ENCODE data around the gene NDUFA13.
A peak's percentile ranks its signal among the peaks of the same experiment; 100 is the strongest.

Gene NDUFA13

GRCh38 chr19:19489804-19490204 is 26.2 kb upstream of the NDUFA13 start:
- DNase-seq (ENCODE audit: low read depth): no peak

DNA sequence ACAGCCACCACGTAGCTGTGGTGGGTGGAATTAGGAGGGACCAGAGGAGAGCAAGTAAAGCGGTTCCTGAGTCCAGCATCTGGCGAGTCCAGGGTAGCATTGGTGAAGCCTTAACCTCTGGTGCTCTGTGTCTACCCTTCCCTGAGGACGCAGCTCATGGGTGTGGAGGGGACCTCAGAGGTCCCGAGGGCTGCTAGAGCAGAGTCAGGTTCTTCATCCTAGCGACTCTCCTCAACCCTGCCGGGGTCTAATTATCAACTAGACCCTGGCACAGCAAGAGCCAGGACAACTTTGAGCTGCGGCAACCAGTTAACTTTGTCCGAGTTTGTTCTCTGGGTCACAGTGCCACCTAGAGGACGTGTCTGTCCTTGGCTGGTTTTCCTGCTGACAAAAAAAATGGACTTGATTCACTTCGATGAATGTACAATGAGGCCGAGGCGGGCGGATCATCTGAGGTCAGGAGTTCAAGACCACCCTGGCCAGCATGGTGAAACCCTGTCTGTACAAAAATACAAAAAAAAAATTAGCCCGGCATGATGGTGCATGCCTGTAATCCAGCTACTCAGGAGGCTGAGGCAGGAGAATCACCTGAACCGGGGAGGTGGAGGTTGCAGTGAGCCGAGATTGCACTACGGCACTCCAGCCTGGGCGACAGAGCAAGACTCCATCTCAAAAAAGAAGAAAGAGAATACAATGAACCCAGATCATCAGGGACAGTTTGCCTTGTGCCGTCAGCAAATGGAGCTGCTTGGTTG is 25.6 kb upstream of the NDUFA13 start:
- peak; percentile 79 for DNase-seq (ENCODE audit: low read depth)

DNA sequence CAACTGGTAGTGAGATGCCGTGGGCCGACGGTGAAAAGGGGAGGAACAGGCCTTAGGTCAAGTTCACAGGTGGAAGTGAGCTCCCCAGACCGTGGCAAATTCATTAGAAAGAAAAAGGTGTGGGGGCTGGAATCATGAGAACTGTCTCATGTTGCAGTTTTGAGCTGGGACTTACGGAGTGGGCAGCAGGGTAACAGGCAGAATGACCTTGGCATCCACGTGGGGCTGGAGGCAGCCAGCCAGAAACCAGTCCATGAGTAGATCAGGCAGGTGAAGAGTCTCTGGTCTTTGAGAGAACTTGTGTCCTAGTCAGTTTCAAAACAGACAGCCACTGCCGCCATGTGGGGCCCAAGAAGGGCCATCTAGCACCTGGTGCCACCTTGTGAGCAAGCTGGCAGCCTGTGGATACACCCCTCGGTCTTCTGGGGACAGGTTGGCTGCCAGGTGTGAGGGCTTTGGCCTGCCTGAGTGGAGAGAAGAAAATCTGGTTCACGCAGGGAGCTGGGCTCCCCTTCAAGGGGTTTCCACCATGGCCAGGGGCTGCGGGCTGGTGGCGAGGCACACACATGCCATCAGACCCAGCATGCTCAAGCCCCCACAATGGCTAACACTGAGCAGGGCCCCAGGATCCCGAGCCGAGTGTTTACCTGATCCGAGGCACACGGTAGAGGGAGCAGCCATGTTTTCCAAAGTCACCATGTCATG is 24.6 kb upstream of the NDUFA13 start:
- no peak for DNase-seq (ENCODE audit: low read depth)

DNA sequence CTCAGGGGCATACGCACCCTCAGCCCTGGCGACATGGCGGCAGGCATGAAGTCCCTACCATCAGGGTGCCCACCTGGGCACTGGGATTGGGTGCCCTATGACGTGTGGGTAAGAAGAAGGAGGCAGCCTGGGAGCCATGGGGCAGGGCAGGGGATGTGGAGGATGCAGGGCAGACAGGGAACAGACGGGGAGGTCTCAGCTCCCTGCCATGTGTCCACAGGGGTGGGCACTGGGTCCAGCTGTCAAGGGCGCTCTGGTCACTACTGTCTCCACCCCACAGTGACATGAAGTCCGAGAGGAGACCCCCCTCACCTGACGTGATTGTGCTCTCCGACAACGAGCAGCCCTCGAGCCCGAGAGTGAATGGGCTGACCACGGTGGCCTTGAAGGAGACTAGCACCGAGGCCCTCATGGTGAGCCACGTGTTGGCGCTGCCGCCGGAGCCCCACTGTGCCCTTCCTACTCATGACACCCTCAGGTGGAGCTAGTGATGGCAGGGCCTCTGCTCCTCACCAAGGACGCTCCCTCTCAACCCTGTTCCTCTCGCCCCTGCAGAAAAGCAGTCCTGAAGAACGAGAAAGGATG is 23.9 kb upstream of the NDUFA13 start:
- DNase-seq (ENCODE audit: low read depth): no peak

- no peak for DNase-seq (ENCODE audit: low read depth)
Observed at GRCh38 chr19:19493841-19494546, 22.0 kb upstream of the NDUFA13 start.

GRCh38 chr19:19495614-19496603 is 20.1 kb upstream of the NDUFA13 start:
- no peak for DNase-seq (ENCODE audit: low read depth)

DNA sequence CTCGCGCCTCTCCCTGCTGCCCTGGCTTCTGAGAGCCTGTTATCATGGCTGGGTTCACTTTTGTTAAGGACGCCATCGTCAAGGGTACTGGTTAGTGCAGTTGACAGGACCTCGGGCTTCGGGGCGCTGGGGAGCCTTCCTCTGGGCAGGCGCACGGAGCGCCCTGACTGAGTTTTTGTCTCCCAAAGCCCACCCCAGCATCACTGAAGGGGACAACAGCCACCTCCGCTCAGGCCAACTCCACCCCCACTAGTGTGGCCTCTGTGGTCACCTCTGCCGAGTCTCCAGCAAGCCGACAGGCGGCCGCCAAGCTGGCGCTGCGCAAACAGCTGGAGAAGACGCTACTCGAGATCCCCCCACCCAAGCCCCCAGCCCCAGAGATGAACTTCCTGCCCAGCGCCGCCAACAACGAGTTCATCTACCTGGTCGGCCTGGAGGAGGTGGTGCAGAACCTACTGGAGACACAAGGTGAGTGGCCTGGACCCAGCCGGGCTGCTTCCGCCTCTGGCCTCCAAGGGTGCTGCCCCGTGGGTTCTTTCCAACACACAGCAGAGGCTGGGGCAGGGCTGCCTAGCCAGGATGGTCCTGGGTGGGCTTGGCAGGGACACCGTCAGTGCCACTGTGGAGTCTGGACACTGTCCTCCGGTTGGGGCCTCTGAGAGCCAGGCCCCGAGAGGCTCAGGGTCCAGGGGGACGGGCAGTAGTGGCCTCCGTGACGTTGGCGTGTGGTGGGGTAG is 17.6 kb upstream of the NDUFA13 start:
- DNase-seq (ENCODE audit: low read depth): no peak

- DNase-seq (ENCODE audit: low read depth): no peak
Observed at GRCh38 chr19:19499272-19499995, 16.6 kb upstream of the NDUFA13 start.

- no peak for DNase-seq (ENCODE audit: low read depth)
Observed at GRCh38 chr19:19500975-19501644, 14.9 kb upstream of the NDUFA13 start.

GRCh38 chr19:19501798-19502197 is 14.2 kb upstream of the NDUFA13 start:
- no peak for DNase-seq (ENCODE audit: low read depth)

- no peak for DNase-seq (ENCODE audit: low read depth)
Observed at GRCh38 chr19:19502281-19502680, 13.7 kb upstream of the NDUFA13 start.

DNA sequence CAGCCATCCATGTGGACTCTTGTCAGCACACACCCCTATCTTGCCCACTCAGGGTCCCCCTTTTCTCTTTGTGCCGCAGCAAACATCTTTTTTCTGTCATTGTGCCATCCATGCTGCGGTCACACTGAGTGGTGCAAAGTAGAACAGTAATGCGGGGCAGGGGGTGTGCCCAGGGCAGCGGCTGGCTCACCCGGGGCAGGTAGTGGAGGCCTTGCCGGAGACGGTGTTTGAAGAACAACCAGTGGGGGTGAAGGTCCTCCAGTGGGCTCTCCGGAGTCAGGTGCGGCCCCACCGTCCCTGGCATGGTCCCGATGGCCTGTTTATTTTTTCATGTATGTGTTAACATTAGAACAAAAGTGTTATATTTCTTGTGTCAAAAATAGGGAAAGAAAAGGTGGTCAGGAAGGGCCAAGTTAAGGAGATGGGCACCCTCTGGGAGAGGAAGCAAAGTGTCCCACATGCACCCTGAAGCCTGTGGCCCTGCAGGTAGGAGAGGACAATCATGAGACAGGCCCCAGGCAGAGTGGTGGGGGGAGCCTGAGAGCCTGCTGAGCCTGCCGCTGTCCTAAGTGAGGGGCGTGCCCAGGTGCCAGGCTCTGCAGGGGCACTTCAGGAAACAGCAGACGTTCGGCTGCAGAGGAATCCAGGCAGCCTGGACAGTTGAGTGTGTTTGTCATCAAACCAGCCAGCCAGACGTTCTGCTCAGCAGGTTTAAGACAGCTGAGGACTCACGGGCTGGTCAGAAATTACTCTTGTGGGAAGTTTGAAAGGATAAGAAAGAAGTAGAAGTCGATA is 13.0 kb upstream of the NDUFA13 start:
- DNase-seq (ENCODE audit: low read depth): no peak

GRCh38 chr19:19504754-19505668 is 11.0 kb upstream of the NDUFA13 start:
- no peak for DNase-seq (ENCODE audit: low read depth)

GRCh38 chr19:19505669-19506326 is 10.2 kb upstream of the NDUFA13 start:
- DNase-seq (ENCODE audit: low read depth): no peak

- DNase-seq (ENCODE audit: low read depth): no peak
Observed at GRCh38 chr19:19506592-19506991, 9.4 kb upstream of the NDUFA13 start.

DNA sequence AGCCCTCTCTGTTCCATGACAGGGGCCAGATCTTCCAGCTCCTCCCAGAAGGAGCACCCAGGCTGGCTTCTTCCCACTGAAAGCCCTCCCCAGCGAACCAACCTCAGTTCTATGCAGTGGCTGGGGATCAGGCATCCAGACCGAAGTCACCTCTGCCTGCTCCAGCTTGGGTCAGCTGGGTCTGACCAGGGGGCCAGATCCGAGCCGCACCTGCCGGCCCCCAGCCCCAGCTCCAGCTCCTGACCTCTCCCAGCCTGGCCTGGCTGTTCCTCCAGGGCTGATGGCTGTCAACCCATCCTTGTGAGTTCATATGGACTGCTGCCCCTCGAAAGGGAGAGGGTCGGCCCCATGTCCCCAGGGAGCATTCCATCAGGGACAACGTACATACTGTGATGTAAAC is 8.7 kb upstream of the NDUFA13 start:
- no peak for DNase-seq (ENCODE audit: low read depth)

- no peak for DNase-seq (ENCODE audit: low read depth)
Observed at GRCh38 chr19:19508217-19508616, 7.8 kb upstream of the NDUFA13 start.
